PC-3 (cell line): ENCODE data around the gene IFNG.

Experiments
- CTCF ChIP-seq: fragments of 300-600 bp; sonication (generic); conservative IDR thresholded peaks from 2 replicates; pipeline ENCODE4 v1.5.1; 2017; ENCODE audit warnings: antibody characterized with exemption, low read depth, mild to moderate bottlenecking, low read length
- EZH2 ChIP-seq: fragments of 300-600 bp; sonication (generic); IDR thresholded peaks from one replicate; pipeline ENCODE4 v1.6.1; 2017; ENCODE audit warnings: antibody characterized with exemption, mild to moderate bottlenecking, low read length; ENCODE audit not compliant: unreplicated experiment

GRCh38 chr12:68175557-68176061 lies 16.1 kb upstream of the IFNG start:
- TF ChIP-seq CTCF (no peak), EZH2 (no peak)
